ENCODE data around the gene PRDM15.
"Not testable (repeated sequence)": the region's sequence is repeated elsewhere in the genome, so short reads cannot be mapped to it uniquely, and the experiment has no call there.

Gene PRDM15

DNA sequence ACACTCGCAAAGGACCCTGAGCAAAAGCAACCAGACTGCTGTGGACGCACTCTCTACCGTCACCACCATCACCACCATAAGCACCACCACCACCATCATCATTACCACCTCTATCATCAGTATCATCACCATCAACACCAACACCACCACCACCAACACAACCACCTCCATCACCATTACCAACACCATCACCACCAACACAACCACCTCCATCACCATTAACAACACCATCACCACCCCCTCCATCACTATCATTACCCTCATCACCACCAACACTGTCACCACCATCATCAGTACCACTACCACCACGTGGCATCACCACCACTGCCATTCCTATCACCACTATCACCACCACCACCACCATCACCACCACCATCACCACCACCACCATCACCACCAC is 73.5 kb downstream of the PRDM15 start:
- no peak for DNase-seq (ENCODE audit: low read depth)

DNA sequence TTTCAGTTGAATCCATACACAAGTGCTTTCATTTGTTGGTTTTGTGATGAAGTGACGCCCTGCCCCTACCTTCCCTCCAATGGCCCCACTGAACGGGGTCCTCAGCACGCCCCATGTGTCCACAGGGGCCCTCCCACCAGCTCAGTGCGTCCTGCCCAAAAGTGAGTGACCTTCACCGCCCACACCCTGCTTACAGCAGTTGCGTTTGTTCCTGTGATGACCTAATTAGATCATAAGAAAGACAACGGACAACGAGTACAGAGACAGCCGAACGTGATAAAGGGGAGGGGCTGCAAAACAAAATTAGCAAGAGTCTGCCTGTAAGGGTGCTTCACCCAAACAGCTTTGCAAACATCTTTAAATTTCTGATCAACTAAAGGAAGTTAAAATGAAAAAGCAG is 74.1 kb downstream of the PRDM15 start:
- DNase-seq (ENCODE audit: low read depth) = no peak

DNA sequence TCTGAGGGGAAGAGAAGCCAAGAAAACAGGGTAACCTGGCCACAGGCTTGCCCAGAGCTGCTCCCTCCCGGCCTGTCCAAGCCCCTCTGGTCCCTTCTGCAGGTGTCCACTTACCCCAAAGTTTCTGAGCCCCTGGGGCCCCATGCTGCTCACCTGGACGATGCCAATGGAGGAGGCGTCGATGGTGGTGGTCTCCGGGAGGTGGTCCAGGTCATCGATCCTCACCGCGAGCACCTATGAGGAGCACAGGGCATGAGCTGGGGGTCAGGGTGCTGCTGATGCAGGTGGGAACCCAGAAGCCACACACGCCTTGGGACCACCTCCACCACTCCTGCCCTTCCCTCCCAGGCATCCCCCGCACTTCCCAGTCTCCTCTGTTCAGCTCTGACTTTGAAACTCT is 74.8 kb downstream of the PRDM15 start:
- no peak for DNase-seq (ENCODE audit: low read depth)

- no peak for DNase-seq (ENCODE audit: low read depth)
These were observed 75.8 kb downstream of the PRDM15 start for GRCh38 chr21:41803316-41803715.

- DNase-seq (ENCODE audit: low read depth) = no peak
These were observed 76.5 kb downstream of the PRDM15 start for GRCh38 chr21:41802684-41803083.

DNA sequence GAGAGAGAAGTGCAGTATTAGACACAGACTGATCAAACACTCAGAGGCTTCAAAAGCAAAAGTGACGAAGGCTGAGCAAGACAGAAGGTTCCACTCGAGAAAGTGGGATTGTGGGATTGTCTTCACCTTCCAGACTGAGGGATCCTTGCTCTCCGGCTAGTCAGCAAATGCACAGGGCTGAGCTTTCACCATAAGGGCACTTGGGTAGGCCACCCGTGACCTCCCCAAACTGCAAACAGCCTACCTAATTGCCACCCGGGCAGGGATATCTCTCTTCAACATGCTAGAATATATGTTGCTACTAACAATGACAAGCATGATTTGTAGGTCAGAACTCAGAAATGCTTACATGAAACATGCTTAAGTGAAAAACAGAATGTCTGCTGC is 77.0 kb downstream of the PRDM15 start:
- no peak for DNase-seq (ENCODE audit: low read depth)

- DNase-seq (ENCODE audit: low read depth) = no peak
These were observed 77.6 kb downstream of the PRDM15 start for GRCh38 chr21:41801321-41802197.

DNA sequence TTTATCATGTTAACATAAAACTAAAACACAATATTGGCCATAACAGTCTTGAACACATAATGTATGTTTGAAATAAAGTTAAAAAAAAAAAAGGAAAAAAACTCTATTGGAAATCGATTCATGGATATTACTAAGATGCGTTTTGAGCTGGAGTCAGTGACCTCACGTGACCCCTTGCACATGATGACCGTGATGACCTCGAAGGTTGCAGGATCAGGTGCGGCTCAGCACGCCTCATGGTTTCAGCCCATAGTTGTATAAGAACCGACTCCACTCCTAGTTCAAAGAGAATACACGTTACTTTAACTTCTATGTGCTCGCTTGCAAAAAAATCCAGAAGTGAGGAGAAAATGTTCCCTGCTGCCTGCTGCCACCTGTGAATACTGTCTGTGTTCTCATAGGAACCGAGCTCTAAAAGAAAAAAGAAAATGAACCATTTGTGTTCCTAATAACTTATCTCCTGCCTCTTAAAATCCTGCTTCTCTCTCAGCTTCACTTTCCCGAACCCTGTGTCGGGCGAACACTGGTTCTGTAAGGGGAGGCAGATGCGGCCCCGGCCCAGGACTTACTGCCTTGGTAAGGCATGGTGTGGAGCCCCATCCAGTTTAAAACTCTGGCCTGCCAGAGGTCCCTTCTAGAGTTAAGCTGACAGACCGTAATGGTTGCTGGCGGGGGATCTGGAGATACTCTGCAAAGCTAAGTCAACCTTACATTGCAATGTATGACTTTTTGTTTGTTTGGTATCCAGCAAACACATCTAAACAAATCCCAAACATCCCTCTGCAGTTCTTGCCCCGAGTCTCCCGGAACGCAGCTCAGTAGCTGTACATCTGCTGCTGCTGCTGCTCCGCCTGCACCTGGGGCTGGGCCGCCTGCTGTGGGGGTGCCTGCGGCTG is 78.5 kb downstream of the PRDM15 start:
- DNase-seq (ENCODE audit: low read depth) = no peak

GRCh38 chr21:41799763-41800162 is 79.4 kb downstream of the PRDM15 start:
- no peak for DNase-seq (ENCODE audit: low read depth)

GRCh38 chr21:41798326-41798725 is 80.8 kb downstream of the PRDM15 start:
- no peak for DNase-seq (ENCODE audit: low read depth)

GRCh38 chr21:41796476-41797080 is 82.6 kb downstream of the PRDM15 start:
- no peak for DNase-seq (ENCODE audit: low read depth)

DNA sequence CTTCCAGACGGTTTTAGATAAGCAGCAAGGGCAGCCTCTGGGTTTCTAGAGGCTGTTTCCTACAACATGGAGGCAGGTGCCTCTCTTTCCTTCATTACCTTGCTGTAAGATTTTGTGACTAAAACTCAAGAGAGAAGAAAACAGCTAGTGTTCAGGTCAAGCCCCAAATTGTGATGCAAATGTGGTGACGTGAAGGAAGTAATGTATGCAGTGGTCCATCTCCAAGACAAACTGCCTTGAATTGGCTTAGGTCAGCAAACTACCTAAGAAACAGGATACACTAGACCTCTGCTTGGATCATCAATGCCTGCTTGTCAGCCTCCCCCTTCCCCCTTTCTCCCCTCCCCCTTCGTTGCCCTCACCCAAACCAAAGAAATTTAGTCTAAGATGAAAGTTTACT is 83.4 kb downstream of the PRDM15 start:
- no peak for DNase-seq (ENCODE audit: low read depth)

GRCh38 chr21:41794600-41794999 is 84.5 kb downstream of the PRDM15 start:
- no peak for DNase-seq (ENCODE audit: low read depth)

- DNase-seq (ENCODE audit: low read depth) = no peak
These were observed 86.4 kb downstream of the PRDM15 start for GRCh38 chr21:41792711-41793110.

GRCh38 chr21:41786509-41786987 is 92.6 kb downstream of the PRDM15 start:
- no peak for DNase-seq (ENCODE audit: low read depth)

- DNase-seq (ENCODE audit: low read depth) = not testable (repeated sequence)
These were observed 93.9 kb downstream of the PRDM15 start for GRCh38 chr21:41785262-41785661.

GRCh38 chr21:41784456-41785102 is 94.6 kb downstream of the PRDM15 start:
- DNase-seq (ENCODE audit: low read depth) = no peak

DNA sequence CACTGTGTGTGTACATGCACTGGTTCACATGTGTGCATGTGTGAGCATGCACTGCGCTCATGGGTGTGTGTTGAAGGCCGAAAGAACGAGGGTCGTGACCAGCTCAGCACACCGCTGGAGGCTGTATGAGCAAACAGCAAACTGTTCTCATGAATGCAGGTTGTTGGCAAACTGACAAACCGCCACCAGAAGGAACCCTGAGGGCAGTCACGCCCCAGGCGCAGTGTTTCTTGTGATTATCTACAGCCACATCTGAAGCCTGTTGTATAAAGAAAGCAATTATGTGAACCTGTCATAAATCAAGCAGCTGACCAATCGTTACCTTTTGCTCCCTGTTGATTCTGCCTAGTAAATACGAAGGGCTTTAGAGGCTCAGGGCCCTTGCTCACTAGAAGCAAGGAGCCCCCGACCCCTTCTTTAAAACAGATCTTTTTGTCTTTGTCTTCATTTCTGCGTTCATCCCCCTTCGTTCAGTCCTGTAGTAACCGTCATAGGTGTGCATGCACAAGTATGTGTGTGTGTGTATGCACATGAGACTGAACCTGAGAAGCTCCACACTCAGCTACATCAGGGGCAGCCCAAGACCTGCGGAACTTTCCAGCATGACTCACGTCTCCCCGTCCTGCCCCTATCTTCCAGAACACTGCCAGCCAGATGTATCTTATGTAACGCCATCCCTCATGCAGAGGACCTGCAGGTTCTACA is 95.5 kb downstream of the PRDM15 start:
- DNase-seq (ENCODE audit: low read depth) = no peak

- DNase-seq (ENCODE audit: low read depth) = no peak
These were observed 98.1 kb downstream of the PRDM15 start for GRCh38 chr21:41781050-41781410.

DNA sequence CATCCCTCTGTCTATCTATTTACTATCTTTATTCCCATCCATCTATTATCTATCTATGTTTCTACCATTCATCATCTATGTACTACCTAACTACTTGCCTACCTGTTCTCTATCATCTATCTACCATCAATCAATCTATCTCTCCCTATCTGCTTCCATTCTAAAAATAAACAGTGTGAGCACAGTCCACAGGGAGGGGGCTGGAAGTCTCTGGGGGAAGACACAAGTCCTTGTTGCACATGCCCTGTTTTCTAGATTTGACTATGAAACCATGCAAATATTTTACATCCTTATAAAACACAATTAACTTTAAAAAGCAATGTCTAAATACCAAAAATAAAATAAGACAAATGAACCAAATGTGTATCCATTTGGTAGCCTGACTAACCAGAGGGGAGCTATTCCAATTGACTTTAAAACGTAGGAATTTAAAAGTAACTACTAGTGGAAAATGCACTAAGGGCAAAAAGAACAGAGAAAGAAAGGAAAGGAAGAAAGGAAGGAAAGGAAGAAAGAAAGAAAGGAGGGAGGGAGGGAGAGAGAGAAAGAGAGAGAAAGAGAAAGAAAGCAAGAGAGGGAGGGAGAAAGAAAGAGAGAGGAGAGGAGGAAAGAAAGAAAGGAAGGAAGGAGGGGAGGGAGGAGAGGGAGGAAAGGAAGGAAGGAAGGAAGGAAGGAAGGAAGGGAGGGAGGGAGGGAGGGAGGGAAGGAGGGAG is 98.7 kb downstream of the PRDM15 start:
- DNase-seq (ENCODE audit: low read depth) = no peak

DNA sequence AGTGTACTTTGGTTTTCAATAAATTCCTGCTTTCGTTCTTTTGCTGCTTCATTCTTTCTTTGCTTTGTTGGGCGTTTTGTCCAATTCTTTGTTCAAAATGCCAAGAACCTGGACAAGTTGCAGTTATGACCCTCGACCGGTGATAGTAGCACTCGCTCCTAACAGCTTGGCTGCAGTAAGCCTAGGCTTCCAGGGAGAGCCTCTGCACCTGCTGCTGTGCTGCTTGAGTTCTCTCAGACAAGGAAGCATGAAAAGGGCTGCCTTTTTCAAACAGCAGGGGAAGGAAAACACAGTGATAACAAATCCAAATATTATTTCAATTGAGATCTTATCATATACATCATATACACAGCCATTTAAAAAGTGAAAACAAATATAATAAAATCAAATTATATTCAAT is 99.5 kb downstream of the PRDM15 start:
- no peak for DNase-seq (ENCODE audit: low read depth)

All from T-helper 22 cell (primary cell).